WTC11 (cell line): ENCODE results near the gene KCND2.

Experiments
- ATF1 ChIP-seq: sonication (generic); formaldehyde crosslinking; IDR thresholded peaks from 2 replicates; pipeline ENCODE4 v1.8.1; 2023; ENCODE audit warnings: mild to moderate bottlenecking, moderate library complexity, missing genetic modification reagents
- GABPB1 ChIP-seq: sonication (generic); formaldehyde crosslinking; IDR thresholded peaks from 2 replicates; pipeline ENCODE4 v1.8.1; 2023; ENCODE audit warnings: mild to moderate bottlenecking, missing genetic modification reagents
- HMGA2 ChIP-seq: fragments of 250-450 bp; sonication (Bioruptor Pico); IDR thresholded peaks from 2 replicates; pipeline ENCODE4 v1.4.0; 2021; ENCODE audit warnings: mild to moderate bottlenecking, moderate library complexity
- NFYB ChIP-seq: sonication (generic); formaldehyde crosslinking; conservative IDR thresholded peaks from 2 replicates; pipeline ENCODE4 v1.8.0; 2022; ENCODE audit warnings: low read depth, missing genetic modification reagents
- NR2C2 ChIP-seq: sonication (generic); formaldehyde crosslinking; IDR thresholded peaks from 2 replicates; pipeline ENCODE4 v1.8.0; 2022; ENCODE audit warnings: mild to moderate bottlenecking, missing genetic modification reagents
- NR3C1 ChIP-seq: sonication (generic); formaldehyde crosslinking; conservative IDR thresholded peaks from 2 replicates; pipeline ENCODE4 v1.8.1; 2023; ENCODE audit warnings: low read depth, mild to moderate bottlenecking, missing genetic modification reagents
- SP1 ChIP-seq: sonication (generic); formaldehyde crosslinking; conservative IDR thresholded peaks from 2 replicates; pipeline ENCODE4 v1.8.1; 2022; ENCODE audit warnings: missing genetic modification reagents
- TEAD1 ChIP-seq: sonication (generic); formaldehyde crosslinking; IDR thresholded peaks from 2 replicates; pipeline ENCODE4 v1.8.0; 2022; ENCODE audit warnings: mild to moderate bottlenecking, missing genetic modification reagents
- ZBTB21 ChIP-seq: sonication (generic); formaldehyde crosslinking; IDR thresholded peaks from 2 replicates; pipeline ENCODE4 v1.8.1; 2023; ENCODE audit warnings: mild to moderate bottlenecking, missing genetic modification reagents, borderline replicate concordance
- ZNF396 ChIP-seq: fragments of 250-450 bp; sonication (Bioruptor Pico); IDR thresholded peaks from 2 replicates; pipeline ENCODE4 v1.8.0; 2021; ENCODE audit warnings: mild to moderate bottlenecking, moderate library complexity, borderline replicate concordance
- TF ChIP-seq, protein P1 (sequence below): fragments of 200-600 bp; IDR thresholded peaks from 2 replicates; pipeline ENCODE4 v1.8.0; 2022; ENCODE audit warnings: antibody characterized with exemption
- TF ChIP-seq, protein P2 (sequence below): sonication (generic); formaldehyde crosslinking; IDR thresholded peaks from 2 replicates; pipeline ENCODE4 v1.8.1; 2023; ENCODE audit warnings: mild to moderate bottlenecking, missing genetic modification reagents, moderate library complexity
- TF ChIP-seq, protein P3 (sequence below): sonication (generic); formaldehyde crosslinking; IDR thresholded peaks from 2 replicates; pipeline ENCODE4 v1.8.1; 2023; ENCODE audit warnings: mild to moderate bottlenecking, missing genetic modification reagents, borderline replicate concordance
- TF ChIP-seq, protein P4 (sequence below): sonication (generic); formaldehyde crosslinking; IDR thresholded peaks from 2 replicates; pipeline ENCODE4 v1.8.1; 2023; ENCODE audit warnings: mild to moderate bottlenecking, missing genetic modification reagents, moderate library complexity

DNA sequence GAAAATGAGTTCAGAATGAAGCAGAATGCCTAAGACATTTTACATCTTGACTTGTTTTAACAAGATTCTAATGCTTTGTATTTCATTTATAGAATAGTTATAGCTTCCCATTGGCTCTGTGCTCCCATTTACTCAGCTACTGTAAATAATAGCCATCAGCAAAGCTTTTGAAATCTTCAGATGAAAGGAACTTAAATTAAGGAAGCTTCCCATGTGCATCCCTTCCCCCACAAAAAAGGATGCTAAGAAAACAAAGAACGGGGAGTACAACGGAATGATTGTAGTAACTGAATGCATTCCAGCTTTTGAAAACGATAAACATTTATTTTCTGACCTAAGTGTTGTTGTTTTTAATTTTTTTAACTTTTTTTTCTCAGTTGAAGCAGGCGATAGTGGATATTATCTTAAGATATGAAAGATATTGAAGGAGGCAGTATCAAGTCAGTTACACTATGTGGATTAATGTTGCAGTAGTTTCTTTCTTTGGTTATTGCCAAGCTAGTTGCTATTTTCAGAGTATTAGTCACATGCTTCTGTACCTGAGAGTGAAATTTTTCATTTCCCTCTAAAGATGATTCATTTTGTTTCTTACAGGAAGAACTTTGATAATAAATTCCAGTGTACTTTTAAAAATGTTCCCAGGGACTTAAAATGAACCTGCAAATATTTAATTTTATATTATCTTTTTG lies 129.2 kb downstream of the KCND2 start:
- TF ChIP-seq, protein P1, sequence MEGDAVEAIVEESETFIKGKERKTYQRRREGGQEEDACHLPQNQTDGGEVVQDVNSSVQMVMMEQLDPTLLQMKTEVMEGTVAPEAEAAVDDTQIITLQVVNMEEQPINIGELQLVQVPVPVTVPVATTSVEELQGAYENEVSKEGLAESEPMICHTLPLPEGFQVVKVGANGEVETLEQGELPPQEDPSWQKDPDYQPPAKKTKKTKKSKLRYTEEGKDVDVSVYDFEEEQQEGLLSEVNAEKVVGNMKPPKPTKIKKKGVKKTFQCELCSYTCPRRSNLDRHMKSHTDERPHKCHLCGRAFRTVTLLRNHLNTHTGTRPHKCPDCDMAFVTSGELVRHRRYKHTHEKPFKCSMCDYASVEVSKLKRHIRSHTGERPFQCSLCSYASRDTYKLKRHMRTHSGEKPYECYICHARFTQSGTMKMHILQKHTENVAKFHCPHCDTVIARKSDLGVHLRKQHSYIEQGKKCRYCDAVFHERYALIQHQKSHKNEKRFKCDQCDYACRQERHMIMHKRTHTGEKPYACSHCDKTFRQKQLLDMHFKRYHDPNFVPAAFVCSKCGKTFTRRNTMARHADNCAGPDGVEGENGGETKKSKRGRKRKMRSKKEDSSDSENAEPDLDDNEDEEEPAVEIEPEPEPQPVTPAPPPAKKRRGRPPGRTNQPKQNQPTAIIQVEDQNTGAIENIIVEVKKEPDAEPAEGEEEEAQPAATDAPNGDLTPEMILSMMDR = no peak
- TF ChIP-seq HMGA2 (CRISPR knock-in tag) = no peak
- TF ChIP-seq ATF1 (CRISPR knock-in tag) = no peak
- no peak for TF ChIP-seq NR3C1
- no peak for TF ChIP-seq ZBTB21
- no peak for TF ChIP-seq TEAD1
- TF ChIP-seq NR2C2 = no peak
- no peak for TF ChIP-seq ZNF396 (CRISPR knock-in tag)
- TF ChIP-seq, protein P2, sequence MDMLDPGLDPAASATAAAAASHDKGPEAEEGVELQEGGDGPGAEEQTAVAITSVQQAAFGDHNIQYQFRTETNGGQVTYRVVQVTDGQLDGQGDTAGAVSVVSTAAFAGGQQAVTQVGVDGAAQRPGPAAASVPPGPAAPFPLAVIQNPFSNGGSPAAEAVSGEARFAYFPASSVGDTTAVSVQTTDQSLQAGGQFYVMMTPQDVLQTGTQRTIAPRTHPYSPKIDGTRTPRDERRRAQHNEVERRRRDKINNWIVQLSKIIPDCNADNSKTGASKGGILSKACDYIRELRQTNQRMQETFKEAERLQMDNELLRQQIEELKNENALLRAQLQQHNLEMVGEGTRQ = no peak
- TF ChIP-seq GABPB1 (CRISPR knock-in tag) = no peak
- TF ChIP-seq SP1 (CRISPR knock-in tag) = no peak
- TF ChIP-seq, protein P3, sequence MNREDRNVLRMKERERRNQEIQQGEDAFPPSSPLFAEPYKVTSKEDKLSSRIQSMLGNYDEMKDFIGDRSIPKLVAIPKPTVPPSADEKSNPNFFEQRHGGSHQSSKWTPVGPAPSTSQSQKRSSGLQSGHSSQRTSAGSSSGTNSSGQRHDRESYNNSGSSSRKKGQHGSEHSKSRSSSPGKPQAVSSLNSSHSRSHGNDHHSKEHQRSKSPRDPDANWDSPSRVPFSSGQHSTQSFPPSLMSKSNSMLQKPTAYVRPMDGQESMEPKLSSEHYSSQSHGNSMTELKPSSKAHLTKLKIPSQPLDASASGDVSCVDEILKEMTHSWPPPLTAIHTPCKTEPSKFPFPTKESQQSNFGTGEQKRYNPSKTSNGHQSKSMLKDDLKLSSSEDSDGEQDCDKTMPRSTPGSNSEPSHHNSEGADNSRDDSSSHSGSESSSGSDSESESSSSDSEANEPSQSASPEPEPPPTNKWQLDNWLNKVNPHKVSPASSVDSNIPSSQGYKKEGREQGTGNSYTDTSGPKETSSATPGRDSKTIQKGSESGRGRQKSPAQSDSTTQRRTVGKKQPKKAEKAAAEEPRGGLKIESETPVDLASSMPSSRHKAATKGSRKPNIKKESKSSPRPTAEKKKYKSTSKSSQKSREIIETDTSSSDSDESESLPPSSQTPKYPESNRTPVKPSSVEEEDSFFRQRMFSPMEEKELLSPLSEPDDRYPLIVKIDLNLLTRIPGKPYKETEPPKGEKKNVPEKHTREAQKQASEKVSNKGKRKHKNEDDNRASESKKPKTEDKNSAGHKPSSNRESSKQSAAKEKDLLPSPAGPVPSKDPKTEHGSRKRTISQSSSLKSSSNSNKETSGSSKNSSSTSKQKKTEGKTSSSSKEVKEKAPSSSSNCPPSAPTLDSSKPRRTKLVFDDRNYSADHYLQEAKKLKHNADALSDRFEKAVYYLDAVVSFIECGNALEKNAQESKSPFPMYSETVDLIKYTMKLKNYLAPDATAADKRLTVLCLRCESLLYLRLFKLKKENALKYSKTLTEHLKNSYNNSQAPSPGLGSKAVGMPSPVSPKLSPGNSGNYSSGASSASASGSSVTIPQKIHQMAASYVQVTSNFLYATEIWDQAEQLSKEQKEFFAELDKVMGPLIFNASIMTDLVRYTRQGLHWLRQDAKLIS (CRISPR knock-in tag) = no peak
- TF ChIP-seq, protein P4, sequence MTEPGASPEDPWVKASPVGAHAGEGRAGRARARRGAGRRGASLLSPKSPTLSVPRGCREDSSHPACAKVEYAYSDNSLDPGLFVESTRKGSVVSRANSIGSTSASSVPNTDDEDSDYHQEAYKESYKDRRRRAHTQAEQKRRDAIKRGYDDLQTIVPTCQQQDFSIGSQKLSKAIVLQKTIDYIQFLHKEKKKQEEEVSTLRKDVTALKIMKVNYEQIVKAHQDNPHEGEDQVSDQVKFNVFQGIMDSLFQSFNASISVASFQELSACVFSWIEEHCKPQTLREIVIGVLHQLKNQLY (CRISPR knock-in tag) = no peak
- no peak for TF ChIP-seq NFYB (CRISPR knock-in tag)
